Effector memory CD4-positive, alpha-beta T cell (primary cell): ENCODE measurements around the gene KANSL1L.

Experiments
- DNase-seq, 3 donors: peaks; one replicate each; pipeline ENCODE4 v3.0.0-alpha.2; 2020
- H3K27ac ChIP-seq: 2 replicates; pipeline ENCODE4 v1.7.0; 2013; ENCODE audit warnings: mild to moderate bottlenecking, low read length, moderate library complexity; ENCODE audit not compliant: insufficient read depth, poor library complexity, severe bottlenecking
- H3K27me3 ChIP-seq: replicated peaks from 2 replicates; pipeline ENCODE4 v1.7.0; 2013; ENCODE audit warnings: mild to moderate bottlenecking, low read length; ENCODE audit not compliant: insufficient read depth, control insufficient read depth, poor library complexity, severe bottlenecking
- H3K36me3 ChIP-seq: 2 replicates; pipeline ENCODE4 v1.7.0; 2013; ENCODE audit warnings: mild to moderate bottlenecking, low read length, moderate library complexity; ENCODE audit not compliant: control insufficient read depth, insufficient read depth
- H3K4me1 ChIP-seq: 2 replicates; pipeline ENCODE4 v1.7.0; 2013; ENCODE audit warnings: low read length, mild to moderate bottlenecking; ENCODE audit not compliant: control insufficient read depth, insufficient read depth, poor library complexity, severe bottlenecking
- H3K4me3 ChIP-seq: 2 replicates; pipeline ENCODE4 v1.7.0; 2013; ENCODE audit warnings: low read length, low read depth, mild to moderate bottlenecking; ENCODE audit not compliant: insufficient read depth, poor library complexity, severe bottlenecking
- H3K9me3 ChIP-seq: 2 replicates; pipeline ENCODE4 v1.7.0; 2013; ENCODE audit warnings: mild to moderate bottlenecking, low read length, moderate library complexity; ENCODE audit not compliant: control insufficient read depth
- total RNA-seq, 3 donors: gene quantifications; one replicate each; lab custom pipeline; 2026; lab: John Stamatoyannopoulos, UW

The KANSL1L gene, protein sequence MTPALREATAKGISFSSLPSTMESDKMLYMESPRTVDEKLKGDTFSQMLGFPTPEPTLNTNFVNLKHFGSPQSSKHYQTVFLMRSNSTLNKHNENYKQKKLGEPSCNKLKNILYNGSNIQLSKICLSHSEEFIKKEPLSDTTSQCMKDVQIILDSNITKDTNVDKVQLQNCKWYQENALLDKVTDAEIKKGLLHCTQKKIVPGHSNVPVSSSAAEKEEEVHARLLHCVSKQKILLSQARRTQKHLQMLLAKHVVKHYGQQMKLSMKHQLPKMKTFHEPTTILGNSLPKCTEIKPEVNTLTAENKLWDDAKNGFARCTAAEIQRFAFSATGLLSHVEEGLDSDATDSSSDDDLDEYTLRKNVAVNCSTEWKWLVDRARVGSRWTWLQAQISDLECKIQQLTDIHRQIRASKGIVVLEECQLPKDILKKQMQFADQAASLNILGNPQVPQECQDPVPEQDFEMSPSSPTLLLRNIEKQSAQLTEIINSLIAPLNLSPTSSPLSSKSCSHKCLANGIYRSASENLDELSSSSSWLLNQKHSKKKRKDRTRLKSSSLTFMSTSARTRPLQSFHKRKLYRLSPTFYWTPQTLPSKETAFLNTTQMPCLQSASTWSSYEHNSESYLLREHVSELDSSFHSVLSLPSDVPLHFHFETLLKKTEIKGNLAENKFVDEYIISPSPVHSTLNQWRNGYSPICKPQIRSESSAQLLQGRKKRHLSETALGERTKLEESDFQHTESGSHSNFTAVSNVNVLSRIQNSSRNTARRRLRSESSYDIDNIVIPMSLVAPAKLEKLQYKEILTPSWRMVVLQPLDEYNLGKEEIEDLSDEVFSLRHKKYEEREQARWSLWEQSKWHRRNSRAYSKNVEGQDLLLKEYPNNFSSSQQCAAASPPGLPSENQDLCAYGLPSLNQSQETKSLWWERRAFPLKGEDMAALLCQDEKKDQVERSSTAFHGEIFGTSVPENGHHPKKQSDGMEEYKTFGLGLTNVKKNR
- total RNA-seq, result 6.6 to 9.3 (median 7.6) reads per million in 3 donors

DNA sequence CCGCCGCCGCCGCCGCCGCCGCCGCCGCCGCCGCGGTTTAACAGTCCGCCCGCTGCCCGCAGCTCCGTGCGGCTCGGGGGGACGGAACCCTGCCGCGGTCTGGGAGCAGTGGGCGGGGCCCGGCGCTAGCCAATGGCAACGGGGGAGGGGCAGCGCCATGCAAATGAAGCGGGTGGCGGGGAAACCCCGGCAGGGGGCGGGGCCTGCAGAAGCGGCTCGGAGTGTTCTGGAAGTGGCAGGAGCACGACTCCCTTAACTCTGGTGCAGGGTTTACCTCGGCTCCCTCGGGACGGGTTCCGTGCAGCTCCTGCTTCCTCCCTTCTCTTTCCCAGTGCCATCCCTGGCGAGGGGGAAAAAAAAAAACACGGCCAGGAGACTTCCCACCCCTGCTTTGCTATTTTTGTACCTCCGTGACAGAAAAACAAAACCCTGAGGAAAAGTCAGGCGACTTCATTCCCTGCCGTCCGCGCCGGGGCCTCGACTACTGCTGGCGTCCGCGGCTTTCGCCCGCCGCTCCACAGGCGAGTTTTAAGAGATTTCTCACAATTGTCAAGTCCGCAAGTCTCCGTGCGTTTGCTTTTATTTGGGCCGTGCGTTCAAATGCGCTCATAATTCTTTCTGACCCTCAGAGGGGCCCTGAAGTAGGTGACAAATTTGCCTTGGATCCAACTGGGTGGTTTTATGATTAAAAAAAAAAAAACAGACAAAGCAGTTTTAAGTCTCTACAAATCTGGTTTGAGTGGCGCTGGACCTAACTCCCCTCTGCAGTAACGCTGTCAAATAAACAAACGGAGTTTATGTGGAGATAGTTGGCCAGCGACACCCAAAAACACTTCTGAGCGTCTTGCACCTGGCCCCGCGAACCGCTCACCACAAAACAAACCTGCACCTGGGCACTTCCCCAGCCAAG lies at the start of gene KANSL1L:
Gene KANSL1L (minus strand): TSS at position 101 of the 910 bp plus-strand sequence. CDS start 16,827 bp downstream, outside the sequence.
- no peaks in the 10 kb centered on the region for H3K27me3 ChIP-seq
- peak within 1 kb of the TSS; percentile 80 for H3K4me3 ChIP-seq
- peak within 1 kb of the TSS; percentile 81 for H3K27ac ChIP-seq
- peaks cover 5% of the 10 kb centered on the region for H3K4me1 ChIP-seq
- no peaks in the 10 kb centered on the region for H3K9me3 ChIP-seq
- peak; percentile 93 to 96 (median 93) for DNase-seq
- no peaks in the 10 kb centered on the region for H3K36me3 ChIP-seq

DNA sequence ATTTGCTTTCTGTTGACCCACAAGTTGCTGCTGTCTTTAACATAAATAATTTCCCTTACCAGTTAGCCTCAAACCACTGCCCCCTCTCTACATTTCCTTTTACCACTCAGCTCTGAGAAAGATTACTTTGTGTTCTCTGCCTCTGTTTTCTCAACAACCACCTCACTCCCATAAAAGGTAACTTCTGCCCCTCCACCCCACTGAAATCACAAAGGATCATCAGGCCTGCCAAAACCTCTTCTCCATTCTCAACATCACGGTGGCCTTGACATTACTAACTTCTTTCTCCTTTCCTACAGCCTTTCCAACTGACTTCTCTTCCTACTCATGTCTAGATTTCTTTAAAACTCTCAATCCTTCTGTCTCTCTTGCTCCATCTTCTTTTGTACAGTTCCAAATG lies 43.9 kb upstream of the KANSL1L start:
- DNase-seq, result no peak
- H3K27ac ChIP-seq, result no peak overlapping the region
- no peaks in the 10 kb centered on the region for H3K36me3 ChIP-seq
- no peak overlapping the region for H3K4me3 ChIP-seq
- H3K9me3 ChIP-seq, result no peaks in the 10 kb centered on the region
- no peaks in the 10 kb centered on the region for H3K27me3 ChIP-seq
- H3K4me1 ChIP-seq, result no peaks in the 10 kb centered on the region

DNA sequence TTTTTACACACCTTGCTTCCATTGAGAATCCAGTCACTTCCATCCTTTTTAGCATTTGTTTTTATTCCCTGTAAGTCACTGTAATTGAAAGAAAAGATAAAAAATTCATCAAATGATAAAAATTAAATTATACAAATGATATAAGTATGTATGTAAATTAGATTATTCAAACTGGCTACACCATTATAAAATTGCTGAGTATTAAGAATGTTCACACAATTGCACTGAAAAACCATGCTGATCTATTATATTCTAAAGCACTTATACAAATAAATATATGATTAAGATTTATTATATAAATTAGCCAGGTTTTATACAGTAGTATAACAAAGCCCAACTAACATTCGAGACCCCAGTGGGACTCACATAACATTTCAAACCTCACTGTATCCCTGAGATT lies 39.0 kb upstream of the KANSL1L start:
- Histone ChIP-seq H3K4me3 (no peak overlapping the region), H3K36me3 (no peaks in the 10 kb centered on the region), H3K27ac (no peak overlapping the region), H3K4me1 (no peaks in the 10 kb centered on the region), H3K27me3 (peaks cover 3% of the 10 kb centered on the region), H3K9me3 (no peaks in the 10 kb centered on the region)
- DNase-seq, result no peak

DNA sequence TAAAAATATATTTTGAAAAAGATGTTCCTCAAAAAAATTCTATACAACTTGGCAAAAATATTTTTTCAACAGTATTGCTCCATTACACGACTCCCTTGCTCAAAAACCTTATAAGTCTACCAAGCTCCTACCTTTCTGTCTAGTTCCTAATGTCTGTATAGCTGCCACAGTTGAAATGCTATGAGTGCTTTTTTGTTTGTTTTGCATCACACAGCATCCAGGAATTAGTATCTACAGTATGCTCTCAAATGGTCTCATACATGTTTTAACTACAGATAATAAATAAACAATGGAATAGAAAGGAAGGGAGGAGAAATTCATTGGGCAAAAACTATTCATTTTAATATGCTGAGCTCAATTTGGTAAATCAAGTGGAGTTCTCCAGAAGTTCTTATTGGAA lies 36.7 kb upstream of the KANSL1L start:
- peaks cover 3% of the 10 kb centered on the region for H3K27me3 ChIP-seq
- no peak overlapping the region for H3K27ac ChIP-seq
- H3K4me1 ChIP-seq, result no peaks in the 10 kb centered on the region
- H3K4me3 ChIP-seq, result no peak overlapping the region
- H3K36me3 ChIP-seq, result no peaks in the 10 kb centered on the region
- no peak for DNase-seq
- no peaks in the 10 kb centered on the region for H3K9me3 ChIP-seq

DNA sequence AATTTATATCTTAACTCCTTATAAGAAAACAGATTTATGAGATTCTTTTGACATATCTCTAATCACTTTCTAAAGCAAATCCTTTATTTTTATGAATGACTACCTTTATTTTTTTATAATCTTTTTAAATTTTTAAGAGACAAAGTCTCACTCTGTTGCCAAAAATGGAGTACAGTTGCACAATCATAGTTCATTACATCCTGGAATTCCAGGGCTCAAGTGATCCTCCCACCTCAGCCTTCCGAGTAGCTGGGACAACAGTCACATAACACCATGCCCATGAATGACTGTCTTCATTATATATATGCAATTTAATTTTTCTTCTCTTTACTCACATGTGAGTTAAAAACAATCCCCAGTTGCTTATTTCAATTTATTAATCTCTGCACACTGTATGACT lies 32.3 kb upstream of the KANSL1L start:
- Histone ChIP-seq H3K36me3 (no peaks in the 10 kb centered on the region), H3K27me3 (peaks cover 3% of the 10 kb centered on the region), H3K4me3 (no peak overlapping the region), H3K9me3 (no peaks in the 10 kb centered on the region), H3K27ac (no peak overlapping the region), H3K4me1 (no peaks in the 10 kb centered on the region)
- DNase-seq, result no peak

DNA sequence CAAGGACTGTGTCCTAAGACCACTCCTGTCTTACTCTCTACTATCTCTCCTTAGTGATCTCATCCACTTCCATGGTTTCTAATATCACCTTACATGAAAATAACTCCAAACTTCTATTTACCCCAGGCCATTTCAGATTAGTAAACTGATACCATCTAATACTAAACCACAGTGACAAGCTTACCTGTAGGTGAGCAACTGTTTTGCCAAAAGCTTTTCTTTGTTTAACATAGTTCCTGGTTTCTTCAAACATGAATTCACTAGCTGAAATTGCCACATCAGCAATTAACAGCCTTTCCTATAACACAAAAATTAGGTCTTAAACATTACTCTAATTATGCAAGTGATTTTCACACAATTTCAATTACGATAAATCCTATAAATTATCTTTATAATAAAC lies 31.9 kb upstream of the KANSL1L start:
- H3K4me1 ChIP-seq, result no peaks in the 10 kb centered on the region
- no peaks in the 10 kb centered on the region for H3K36me3 ChIP-seq
- H3K27me3 ChIP-seq, result peaks cover 3% of the 10 kb centered on the region
- no peaks in the 10 kb centered on the region for H3K9me3 ChIP-seq
- no peak for DNase-seq
- no peak overlapping the region for H3K4me3 ChIP-seq
- no peak overlapping the region for H3K27ac ChIP-seq

DNA sequence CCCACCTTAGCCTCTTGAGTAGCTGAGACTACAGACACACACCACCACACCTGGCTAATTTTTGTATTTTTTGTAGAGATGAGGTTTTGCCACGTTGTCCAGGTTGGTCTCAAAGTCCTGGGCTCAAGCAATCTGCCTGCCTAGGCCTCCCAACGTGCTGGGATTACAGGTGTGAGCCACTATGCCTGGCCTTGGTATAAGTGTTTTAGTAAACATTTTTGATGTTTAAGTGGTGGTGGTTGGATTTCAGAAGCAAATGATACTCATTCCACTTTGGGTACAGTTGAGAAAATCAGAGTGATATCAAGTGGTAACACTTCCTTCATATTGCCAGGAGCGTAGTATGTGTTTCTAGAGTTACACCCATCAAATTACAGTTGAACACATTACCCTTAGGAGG lies 28.6 kb upstream of the KANSL1L start:
- no peaks in the 10 kb centered on the region for H3K9me3 ChIP-seq
- no peak overlapping the region for H3K27ac ChIP-seq
- no peaks in the 10 kb centered on the region for H3K27me3 ChIP-seq
- DNase-seq, result no peak
- H3K36me3 ChIP-seq, result no peaks in the 10 kb centered on the region
- no peak overlapping the region for H3K4me3 ChIP-seq
- H3K4me1 ChIP-seq, result no peaks in the 10 kb centered on the region

DNA sequence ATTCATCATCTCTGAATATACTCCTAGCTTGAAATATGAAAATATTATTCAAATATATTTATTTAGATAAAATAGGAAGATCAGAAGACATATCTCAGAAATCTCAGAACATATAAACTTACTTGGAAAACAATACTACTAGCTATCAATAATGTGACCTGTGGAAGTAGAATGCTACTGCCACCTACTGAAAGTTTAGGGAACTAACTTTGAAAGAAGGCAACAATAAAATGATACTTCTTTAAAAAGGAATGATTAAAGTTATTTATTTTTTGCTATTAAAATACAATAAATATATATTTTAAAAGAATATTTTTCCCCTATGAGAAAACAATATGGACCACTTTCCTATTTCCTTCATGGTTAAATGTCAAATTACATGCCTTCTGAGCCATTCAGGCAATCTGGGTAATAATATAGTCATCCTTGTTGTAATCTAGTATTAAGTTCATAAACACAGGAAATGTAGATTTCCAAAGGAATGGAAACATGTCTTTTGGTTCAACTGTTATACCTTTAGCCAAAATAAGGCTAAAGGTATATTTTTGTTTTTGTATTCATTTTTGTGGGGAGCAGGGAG lies 28.1 kb upstream of the KANSL1L start:
- Histone ChIP-seq H3K4me3 (no peak overlapping the region), H3K4me1 (no peaks in the 10 kb centered on the region), H3K9me3 (no peaks in the 10 kb centered on the region), H3K27ac (no peak overlapping the region), H3K36me3 (no peaks in the 10 kb centered on the region), H3K27me3 (no peaks in the 10 kb centered on the region)
- no peak for DNase-seq

DNA sequence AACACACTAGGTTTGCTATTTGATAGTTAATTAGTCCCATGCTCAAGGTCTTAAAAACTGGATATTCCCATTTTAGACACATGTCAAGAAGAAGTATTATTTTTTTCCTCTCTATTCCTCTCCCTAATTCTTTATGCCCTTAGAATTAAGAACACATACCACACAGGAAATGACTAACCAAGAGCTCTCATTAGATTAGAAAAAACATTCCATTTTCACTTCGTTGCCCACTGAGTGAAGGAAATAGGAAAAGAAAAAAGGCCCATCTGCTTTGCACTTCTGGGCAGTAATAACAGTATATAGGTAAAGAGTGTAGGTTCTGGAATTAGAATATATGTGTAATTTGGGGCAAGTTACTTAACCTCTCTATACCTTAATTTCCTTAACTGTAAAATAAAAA lies 27.1 kb upstream of the KANSL1L start:
- DNase-seq, result no peak
- Histone ChIP-seq H3K4me3 (no peak overlapping the region), H3K27me3 (no peaks in the 10 kb centered on the region)

More for the DNA sequence above, 27.1 kb upstream of the KANSL1L start:
- Histone ChIP-seq H3K4me1 (no peaks in the 10 kb centered on the region), H3K9me3 (no peaks in the 10 kb centered on the region), H3K36me3 (no peaks in the 10 kb centered on the region), H3K27ac (no peak overlapping the region)
